Testis (tissue), 3 donors: ENCODE results near the gene EPB41L4A. TPM values are rescaled to one million over a fixed set of nuclear protein-coding genes. Genes with fewer than 3 reads are reported as not detected.

ENCODE experiments used
- DNase-seq: peaks from one replicate; pipeline ENCODE4 v3.0.0-alpha.2; 2019
- H3K27ac ChIP-seq, 2 donors: fragments of 200-600 bp; sonication (generic); one replicate each; pipeline ENCODE4 v1.5.1; 2019
- H3K27me3 ChIP-seq: fragments of 200-600 bp; sonication (generic); one replicate; pipeline ENCODE4 v1.5.1; 2019
- H3K36me3 ChIP-seq: fragments of 200-600 bp; sonication (generic); one replicate; pipeline ENCODE4 v1.5.1; 2017; ENCODE audit warnings: low read depth; ENCODE audit errors: missing control alignments
- H3K4me1 ChIP-seq: fragments of 200-600 bp; sonication (generic); one replicate; pipeline ENCODE4 v1.5.1; 2019
- H3K4me3 ChIP-seq, 2 donors: fragments of 200-600 bp; sonication (generic); one replicate each; pipeline ENCODE4 v1.5.1; 2017 to 2019
- H3K9me3 ChIP-seq: fragments of 200-600 bp; sonication (generic); one replicate; pipeline ENCODE4 v1.5.1; 2017
- POLR2A ChIP-seq: fragments of 450-650 bp; IDR thresholded peaks from one replicate; pipeline ENCODE4 v1.6.1; 2017; ENCODE audit warnings: antibody characterized with exemption, mild to moderate bottlenecking, moderate library complexity
- WGBS, 2 donors: methylation state at CpG; one replicate each; pipeline ENCODE4 v1.1.5; 2018; 5-methylcytosine and 5-hydroxymethylcytosine counted together
- intact Hi-C: fragments of 100-400 bp; cut with DNase I; formaldehyde crosslinking; loops from one replicate; pipeline ENCODE4 v1.15.1; 2023; ENCODE audit warnings: low total_unique reads
- polyA plus RNA-seq: library from polyadenylated mRNA; stranded (reverse); fragments of 350-450 nt; fragmentation: Illumina TruSeq; extraction: RNeasy Lipid Tissue Mini Kit (QIAGEN cat#74804); gene quantifications from one replicate; pipeline ENCODE4 v1.2.3, GENCODE V29; 2014; ENCODE audit warnings: low read depth, low replicate concordance; ENCODE audit not compliant: insufficient read depth
- total RNA-seq, 2 donors: library from RNA; depleted of rRNA; stranded (reverse); fragments of >200 nt; gene quantifications; one replicate each; pipeline ENCODE4 v1.2.3, GENCODE V29; 2016
- TF ChIP-seq, protein P1 (sequence below), 3 experiments: fragments of 450-650 bp in 2 of 3; fragments of 200-600 bp in 1 of 3; sonication (generic) in 1 of 3; IDR thresholded peaks; one replicate each; pipeline ENCODE4 v1.5.1; 2016 to 2019; ENCODE audit warnings: antibody characterized with exemption in 3 of 3, mild to moderate bottlenecking in 2 of 3, moderate library complexity in 1 of 3

The EPB41L4A gene
- total and polyA plus RNA-seq, 3 donors from 2014 or later = 9.0 to 23.9 (median 13.3) TPM

DNA sequence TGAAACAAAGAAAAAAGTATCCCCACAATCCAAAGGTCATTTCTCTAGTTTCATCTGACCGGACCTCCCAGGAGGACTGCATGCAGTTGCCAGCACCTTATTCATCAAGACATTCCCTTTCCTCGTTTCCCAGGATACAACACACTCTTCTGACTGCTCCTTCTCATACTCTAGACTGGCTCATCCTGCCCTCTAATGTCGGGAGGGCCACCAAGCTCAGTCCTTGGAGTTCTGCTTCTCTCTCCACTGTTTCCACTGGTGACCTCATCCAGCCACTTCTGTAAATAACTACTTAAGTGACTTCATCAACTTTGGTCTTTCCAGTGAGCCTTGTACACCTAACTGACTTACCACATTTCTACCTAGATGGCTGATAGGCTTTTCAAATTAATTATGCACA, 179.1 kb downstream of the EPB41L4A start:
- intact Hi-C loops = no loop called here
- DNase-seq = no peak
- no peaks in the 10 kb centered on the region for H3K27me3 ChIP-seq

DNA sequence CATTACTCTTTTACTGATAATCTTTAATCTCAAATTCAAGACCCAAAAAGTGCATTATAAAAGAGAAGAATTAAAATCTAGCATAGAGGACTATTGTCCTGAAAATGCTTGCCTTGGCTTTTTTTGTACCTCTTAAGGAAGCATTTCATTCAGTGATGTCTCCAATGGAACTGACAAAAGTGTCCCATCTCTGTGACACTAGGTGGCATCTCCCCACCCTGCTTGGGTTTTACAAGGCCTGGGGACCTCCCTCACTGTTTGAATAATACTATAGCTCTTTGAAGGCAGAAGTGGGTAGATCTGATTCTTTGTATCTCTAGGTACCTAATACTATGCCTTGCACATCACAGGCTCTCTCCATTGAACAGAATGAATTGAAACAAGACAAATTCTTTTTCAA, 180.6 kb downstream of the EPB41L4A start:
- no peak for TF ChIP-seq POLR2A
- TF ChIP-seq, protein P1, sequence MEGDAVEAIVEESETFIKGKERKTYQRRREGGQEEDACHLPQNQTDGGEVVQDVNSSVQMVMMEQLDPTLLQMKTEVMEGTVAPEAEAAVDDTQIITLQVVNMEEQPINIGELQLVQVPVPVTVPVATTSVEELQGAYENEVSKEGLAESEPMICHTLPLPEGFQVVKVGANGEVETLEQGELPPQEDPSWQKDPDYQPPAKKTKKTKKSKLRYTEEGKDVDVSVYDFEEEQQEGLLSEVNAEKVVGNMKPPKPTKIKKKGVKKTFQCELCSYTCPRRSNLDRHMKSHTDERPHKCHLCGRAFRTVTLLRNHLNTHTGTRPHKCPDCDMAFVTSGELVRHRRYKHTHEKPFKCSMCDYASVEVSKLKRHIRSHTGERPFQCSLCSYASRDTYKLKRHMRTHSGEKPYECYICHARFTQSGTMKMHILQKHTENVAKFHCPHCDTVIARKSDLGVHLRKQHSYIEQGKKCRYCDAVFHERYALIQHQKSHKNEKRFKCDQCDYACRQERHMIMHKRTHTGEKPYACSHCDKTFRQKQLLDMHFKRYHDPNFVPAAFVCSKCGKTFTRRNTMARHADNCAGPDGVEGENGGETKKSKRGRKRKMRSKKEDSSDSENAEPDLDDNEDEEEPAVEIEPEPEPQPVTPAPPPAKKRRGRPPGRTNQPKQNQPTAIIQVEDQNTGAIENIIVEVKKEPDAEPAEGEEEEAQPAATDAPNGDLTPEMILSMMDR (IDR thresholded peaks at IDR 0.05) = no peak

More for the DNA sequence above, 179.1 kb downstream of the EPB41L4A start:
- Histone ChIP-seq H3K27ac (no peak overlapping the region), H3K4me3 (no peak overlapping the region), H3K36me3 (no peaks in the 10 kb centered on the region), H3K9me3 (no peaks in the 10 kb centered on the region), H3K4me1 (no peaks in the 10 kb centered on the region)
- 62 to 73% methylated on average over 3 of the region's 3 CpGs for WGBS, 2 donors
- no peak for TF ChIP-seq POLR2A
- TF ChIP-seq, protein P1 (IDR thresholded peaks at IDR 0.05) = no peak

DNA sequence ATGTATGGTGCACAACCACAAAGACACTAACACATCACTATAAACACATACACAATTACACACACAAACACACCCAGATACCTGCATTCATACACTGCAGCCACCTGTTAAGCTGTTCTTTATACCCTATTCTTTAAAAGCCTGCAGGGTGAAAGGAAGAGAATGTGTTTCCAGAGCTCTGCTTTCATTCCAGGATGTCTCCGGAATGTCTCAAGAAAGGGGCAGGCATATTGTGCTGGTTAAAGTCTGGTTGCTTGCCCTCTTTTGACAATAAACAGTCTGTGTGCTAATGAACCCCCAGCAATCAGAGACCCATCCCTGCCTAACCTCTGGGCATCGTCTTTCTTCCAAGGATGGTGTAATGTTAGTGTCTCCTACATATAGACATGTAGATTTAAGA, 181.6 kb downstream of the EPB41L4A start:
- Histone ChIP-seq H3K9me3 (no peaks in the 10 kb centered on the region), H3K4me3 (no peak overlapping the region), H3K27me3 (no peaks in the 10 kb centered on the region), H3K36me3 (no peaks in the 10 kb centered on the region), H3K4me1 (no peaks in the 10 kb centered on the region), H3K27ac (no peak overlapping the region)
- 80 to 85% methylated on average over 2 of the region's 2 CpGs for WGBS, 2 donors
- TF ChIP-seq, protein P1 (IDR thresholded peaks at IDR 0.05) = no peak
- TF ChIP-seq POLR2A = no peak
- intact Hi-C loops = no loop called here
- no peak for DNase-seq

More for the DNA sequence above, 180.6 kb downstream of the EPB41L4A start:
- Histone ChIP-seq H3K36me3 (no peaks in the 10 kb centered on the region), H3K4me1 (no peaks in the 10 kb centered on the region), H3K27ac (no peak overlapping the region), H3K4me3 (no peak overlapping the region), H3K27me3 (no peaks in the 10 kb centered on the region), H3K9me3 (no peaks in the 10 kb centered on the region)
- DNase-seq = no peak
- intact Hi-C loops = no loop called here

DNA sequence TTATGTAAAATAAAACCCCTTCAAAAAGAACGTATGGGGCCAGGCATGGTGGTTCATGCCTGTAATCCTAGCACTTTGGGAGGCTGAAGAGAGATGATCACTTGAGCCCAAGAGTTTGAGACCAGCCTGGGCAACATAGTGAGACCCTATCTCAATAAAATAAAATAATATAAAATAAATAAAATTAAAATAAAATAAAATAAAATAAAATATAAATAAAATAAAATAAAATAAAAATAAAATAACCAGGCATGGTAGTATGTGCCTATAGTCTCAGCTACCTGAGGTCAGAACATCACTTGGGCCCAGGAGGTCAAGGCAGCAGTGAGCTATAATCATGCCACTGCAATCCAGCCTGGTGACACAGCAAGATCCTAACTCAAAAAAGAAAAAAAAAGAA, 185.1 kb downstream of the EPB41L4A start:
- no peak for DNase-seq
- no peak overlapping the region for H3K4me3 ChIP-seq
- no peaks in the 10 kb centered on the region for H3K4me1 ChIP-seq
- H3K27ac ChIP-seq = no peak overlapping the region
- 94 to 97% methylated on average over 1 of the region's 1 CpG for WGBS, 2 donors
- no peaks in the 10 kb centered on the region for H3K9me3 ChIP-seq
- H3K27me3 ChIP-seq = no peaks in the 10 kb centered on the region
- no peaks in the 10 kb centered on the region for H3K36me3 ChIP-seq
- no peak for TF ChIP-seq POLR2A
- TF ChIP-seq, protein P1 (IDR thresholded peaks at IDR 0.05) = no peak
- intact Hi-C loops = no loop called here

DNA sequence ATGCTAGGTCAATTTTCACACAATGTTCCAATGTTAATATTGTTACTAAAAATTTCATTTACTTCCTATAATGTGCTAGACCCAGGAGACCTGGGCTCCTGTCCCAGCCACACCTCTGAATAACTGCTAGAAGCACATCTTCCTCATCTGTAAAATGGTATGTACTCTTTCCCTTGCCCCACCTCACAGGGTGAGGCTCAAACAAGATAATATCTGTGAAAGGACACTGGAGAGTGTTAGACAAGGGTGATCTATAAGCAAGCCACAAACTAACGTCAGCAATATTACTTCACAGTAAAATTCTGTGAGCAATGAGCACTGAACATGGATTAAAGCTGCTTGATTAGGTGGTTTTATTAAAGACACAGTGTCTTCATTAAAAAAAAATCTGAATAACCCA, 186.4 kb downstream of the EPB41L4A start:
- DNase-seq = no peak
- intact Hi-C loops = no loop called here
- no peaks in the 10 kb centered on the region for H3K4me1 ChIP-seq
- H3K36me3 ChIP-seq = no peaks in the 10 kb centered on the region
- no peaks in the 10 kb centered on the region for H3K9me3 ChIP-seq
- H3K27me3 ChIP-seq = no peaks in the 10 kb centered on the region
- 75 to 90% methylated on average over 1 of the region's 1 CpG for WGBS, 2 donors
- TF ChIP-seq POLR2A = no peak
- TF ChIP-seq, protein P1 (IDR thresholded peaks at IDR 0.05) = no peak
- no peak overlapping the region for H3K27ac ChIP-seq
- no peak overlapping the region for H3K4me3 ChIP-seq
